Measurements from ENCODE around the gene SPC25.

DNA sequence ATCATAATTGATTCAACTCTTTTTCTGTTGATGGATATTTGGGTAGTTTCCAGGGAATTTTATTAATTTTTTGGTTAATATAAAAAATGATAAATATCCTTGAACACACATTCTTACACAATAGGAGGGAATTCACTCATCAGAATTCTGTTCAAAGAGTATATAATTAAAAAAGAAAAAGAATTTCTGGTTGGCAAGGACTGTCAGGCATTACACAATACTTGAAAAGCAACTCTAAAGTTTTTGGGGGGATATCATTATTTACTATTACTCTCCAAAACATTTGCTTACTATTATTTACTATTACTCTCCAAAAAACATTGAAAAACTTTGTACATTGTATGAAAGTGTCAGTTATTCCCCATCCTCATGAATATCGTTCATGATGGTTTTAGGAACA lies 48.8 kb upstream of the SPC25 start:
- TF ChIP-seq, protein P1, sequence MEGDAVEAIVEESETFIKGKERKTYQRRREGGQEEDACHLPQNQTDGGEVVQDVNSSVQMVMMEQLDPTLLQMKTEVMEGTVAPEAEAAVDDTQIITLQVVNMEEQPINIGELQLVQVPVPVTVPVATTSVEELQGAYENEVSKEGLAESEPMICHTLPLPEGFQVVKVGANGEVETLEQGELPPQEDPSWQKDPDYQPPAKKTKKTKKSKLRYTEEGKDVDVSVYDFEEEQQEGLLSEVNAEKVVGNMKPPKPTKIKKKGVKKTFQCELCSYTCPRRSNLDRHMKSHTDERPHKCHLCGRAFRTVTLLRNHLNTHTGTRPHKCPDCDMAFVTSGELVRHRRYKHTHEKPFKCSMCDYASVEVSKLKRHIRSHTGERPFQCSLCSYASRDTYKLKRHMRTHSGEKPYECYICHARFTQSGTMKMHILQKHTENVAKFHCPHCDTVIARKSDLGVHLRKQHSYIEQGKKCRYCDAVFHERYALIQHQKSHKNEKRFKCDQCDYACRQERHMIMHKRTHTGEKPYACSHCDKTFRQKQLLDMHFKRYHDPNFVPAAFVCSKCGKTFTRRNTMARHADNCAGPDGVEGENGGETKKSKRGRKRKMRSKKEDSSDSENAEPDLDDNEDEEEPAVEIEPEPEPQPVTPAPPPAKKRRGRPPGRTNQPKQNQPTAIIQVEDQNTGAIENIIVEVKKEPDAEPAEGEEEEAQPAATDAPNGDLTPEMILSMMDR (IDR thresholded peaks at IDR 0.05; ENCODE audit: low read depth, low read length, missing input control), result no peak
- no peak for TF ChIP-seq GABPA (IDR thresholded peaks at IDR 0.05 in 1 of 2, conservative IDR thresholded peaks at IDR 0.05 in 1 of 2)
- TF ChIP-seq, protein P2, sequence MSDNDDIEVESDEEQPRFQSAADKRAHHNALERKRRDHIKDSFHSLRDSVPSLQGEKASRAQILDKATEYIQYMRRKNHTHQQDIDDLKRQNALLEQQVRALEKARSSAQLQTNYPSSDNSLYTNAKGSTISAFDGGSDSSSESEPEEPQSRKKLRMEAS (IDR thresholded peaks at IDR 0.05), result no peak
- TF ChIP-seq, protein P3, sequence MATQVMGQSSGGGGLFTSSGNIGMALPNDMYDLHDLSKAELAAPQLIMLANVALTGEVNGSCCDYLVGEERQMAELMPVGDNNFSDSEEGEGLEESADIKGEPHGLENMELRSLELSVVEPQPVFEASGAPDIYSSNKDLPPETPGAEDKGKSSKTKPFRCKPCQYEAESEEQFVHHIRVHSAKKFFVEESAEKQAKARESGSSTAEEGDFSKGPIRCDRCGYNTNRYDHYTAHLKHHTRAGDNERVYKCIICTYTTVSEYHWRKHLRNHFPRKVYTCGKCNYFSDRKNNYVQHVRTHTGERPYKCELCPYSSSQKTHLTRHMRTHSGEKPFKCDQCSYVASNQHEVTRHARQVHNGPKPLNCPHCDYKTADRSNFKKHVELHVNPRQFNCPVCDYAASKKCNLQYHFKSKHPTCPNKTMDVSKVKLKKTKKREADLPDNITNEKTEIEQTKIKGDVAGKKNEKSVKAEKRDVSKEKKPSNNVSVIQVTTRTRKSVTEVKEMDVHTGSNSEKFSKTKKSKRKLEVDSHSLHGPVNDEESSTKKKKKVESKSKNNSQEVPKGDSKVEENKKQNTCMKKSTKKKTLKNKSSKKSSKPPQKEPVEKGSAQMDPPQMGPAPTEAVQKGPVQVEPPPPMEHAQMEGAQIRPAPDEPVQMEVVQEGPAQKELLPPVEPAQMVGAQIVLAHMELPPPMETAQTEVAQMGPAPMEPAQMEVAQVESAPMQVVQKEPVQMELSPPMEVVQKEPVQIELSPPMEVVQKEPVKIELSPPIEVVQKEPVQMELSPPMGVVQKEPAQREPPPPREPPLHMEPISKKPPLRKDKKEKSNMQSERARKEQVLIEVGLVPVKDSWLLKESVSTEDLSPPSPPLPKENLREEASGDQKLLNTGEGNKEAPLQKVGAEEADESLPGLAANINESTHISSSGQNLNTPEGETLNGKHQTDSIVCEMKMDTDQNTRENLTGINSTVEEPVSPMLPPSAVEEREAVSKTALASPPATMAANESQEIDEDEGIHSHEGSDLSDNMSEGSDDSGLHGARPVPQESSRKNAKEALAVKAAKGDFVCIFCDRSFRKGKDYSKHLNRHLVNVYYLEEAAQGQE (IDR thresholded peaks at IDR 0.05), result no peak
- TF ChIP-seq, protein P4, sequence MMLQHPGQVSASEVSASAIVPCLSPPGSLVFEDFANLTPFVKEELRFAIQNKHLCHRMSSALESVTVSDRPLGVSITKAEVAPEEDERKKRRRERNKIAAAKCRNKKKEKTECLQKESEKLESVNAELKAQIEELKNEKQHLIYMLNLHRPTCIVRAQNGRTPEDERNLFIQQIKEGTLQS (IDR thresholded peaks at IDR 0.05), result no peak
- no peak for TF ChIP-seq TAF1 (conservative IDR thresholded peaks at IDR 0.05)
- TF ChIP-seq, protein P5, sequence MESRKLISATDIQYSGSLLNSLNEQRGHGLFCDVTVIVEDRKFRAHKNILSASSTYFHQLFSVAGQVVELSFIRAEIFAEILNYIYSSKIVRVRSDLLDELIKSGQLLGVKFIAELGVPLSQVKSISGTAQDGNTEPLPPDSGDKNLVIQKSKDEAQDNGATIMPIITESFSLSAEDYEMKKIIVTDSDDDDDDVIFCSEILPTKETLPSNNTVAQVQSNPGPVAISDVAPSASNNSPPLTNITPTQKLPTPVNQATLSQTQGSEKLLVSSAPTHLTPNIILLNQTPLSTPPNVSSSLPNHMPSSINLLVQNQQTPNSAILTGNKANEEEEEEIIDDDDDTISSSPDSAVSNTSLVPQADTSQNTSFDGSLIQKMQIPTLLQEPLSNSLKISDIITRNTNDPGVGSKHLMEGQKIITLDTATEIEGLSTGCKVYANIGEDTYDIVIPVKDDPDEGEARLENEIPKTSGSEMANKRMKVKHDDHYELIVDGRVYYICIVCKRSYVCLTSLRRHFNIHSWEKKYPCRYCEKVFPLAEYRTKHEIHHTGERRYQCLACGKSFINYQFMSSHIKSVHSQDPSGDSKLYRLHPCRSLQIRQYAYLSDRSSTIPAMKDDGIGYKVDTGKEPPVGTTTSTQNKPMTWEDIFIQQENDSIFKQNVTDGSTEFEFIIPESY (IDR thresholded peaks at IDR 0.05), result no peak
- TF ChIP-seq RAD21 (IDR thresholded peaks at IDR 0.05), result no peak
- TF ChIP-seq YY1 (IDR thresholded peaks at IDR 0.05), result no peak
